ENCODE results near the gene KCMF1.

- TF ChIP-seq POLR2A (IDR thresholded peaks at IDR 0.05; ENCODE audit: low read depth, low read length) (no peak), POLR2AphosphoS5 (IDR thresholded peaks at IDR 0.05; ENCODE audit: low read depth, low read length) (no peak), TAF1 (IDR thresholded peaks at IDR 0.05; ENCODE audit: borderline replicate concordance, low read depth, low read length) (no peak)
These were observed 90.9 kb downstream of the KCMF1 start for GRCh38 chr2:85061896-85062295.
